OCI-LY1 (cell line): ENCODE results near the gene BABAM2.

Source experiments
- H2AFZ ChIP-seq: fragments of 200-600 bp; sonication (generic), shearing (Covaris generic); 2 replicates; pipeline ENCODE4 v1.6.0; 2014; ENCODE audit warnings: antibody characterized with exemption, mild to moderate bottlenecking, low read length
- H3F3A ChIP-seq: fragments of 200-600 bp; sonication (generic), shearing (Covaris generic); 2 replicates; pipeline ENCODE4 v1.6.0; 2014; ENCODE audit warnings: mild to moderate bottlenecking, antibody characterized with exemption, low read length, moderate library complexity; ENCODE audit not compliant: insufficient read depth
- H3K27ac ChIP-seq: fragments of 200-600 bp; sonication (generic); 2 replicates; pipeline ENCODE4 v1.5.1; 2014; ENCODE audit warnings: low read length, mixed run types, mild to moderate bottlenecking, low read depth; ENCODE audit not compliant: poor library complexity, severe bottlenecking
- H3K27me3 ChIP-seq: fragments of 200-600 bp; sonication (generic); 2 replicates; pipeline ENCODE4 v1.6.0; 2014; ENCODE audit warnings: antibody characterized with exemption, mild to moderate bottlenecking, low read length, moderate library complexity; ENCODE audit not compliant: insufficient read depth
- H3K36me3 ChIP-seq: fragments of 200-600 bp; sonication (generic); 2 replicates; pipeline ENCODE4 v1.6.1; 2014; ENCODE audit warnings: mild to moderate bottlenecking, antibody characterized with exemption, low read length, moderate library complexity, mixed read lengths; ENCODE audit not compliant: insufficient read depth
- H3K4me1 ChIP-seq: fragments of 200-600 bp; sonication (generic); 2 replicates; pipeline ENCODE4 v1.5.1; 2014; ENCODE audit warnings: mild to moderate bottlenecking, low read length, moderate library complexity; ENCODE audit not compliant: insufficient read depth, severe bottlenecking
- H3K4me2 ChIP-seq: fragments of 200-600 bp; sonication (generic), shearing (Covaris generic); 2 replicates; pipeline ENCODE4 v1.6.1; 2014; ENCODE audit warnings: low read length
- H3K4me3 ChIP-seq: fragments of 200-600 bp; sonication (generic); 2 replicates; pipeline ENCODE4 v1.5.1; 2014; ENCODE audit warnings: low read length, low read depth, mild to moderate bottlenecking, mixed read lengths; ENCODE audit not compliant: poor library complexity, severe bottlenecking
- H3K79me2 ChIP-seq: fragments of 200-600 bp; shearing (Covaris generic); 2 replicates; pipeline ENCODE4 v1.6.1; 2016; ENCODE audit warnings: mixed run types, low read length, mixed read lengths; ENCODE audit not compliant: insufficient read depth
- H3K9ac ChIP-seq: fragments of 200-600 bp; sonication (generic), shearing (Covaris generic); 2 replicates; pipeline ENCODE4 v1.6.1; 2014; ENCODE audit warnings: mild to moderate bottlenecking, low read length, mixed read lengths
- H3K9me2 ChIP-seq: fragments of 200-600 bp; sonication (generic), shearing (Covaris generic); 2 replicates; pipeline ENCODE4 v1.6.1; 2014; ENCODE audit warnings: low read depth, mild to moderate bottlenecking, low read length, mixed read lengths
- H3K9me3 ChIP-seq: fragments of 200-600 bp; shearing (Covaris generic); 2 replicates; pipeline ENCODE4 v1.6.1; 2014; ENCODE audit warnings: low read length, mixed read lengths
- H4K20me1 ChIP-seq: fragments of 200-600 bp; sonication (generic), shearing (Covaris generic); 2 replicates; pipeline ENCODE4 v1.6.0; 2016; ENCODE audit warnings: mild to moderate bottlenecking, low read length; ENCODE audit not compliant: insufficient read depth
- CTCF ChIP-seq: fragments of 200-600 bp; sonication (generic), shearing (Covaris generic); IDR thresholded peaks from 2 replicates; pipeline ENCODE4 v1.5.1; 2017; ENCODE audit warnings: mild to moderate bottlenecking, antibody characterized with exemption, low read length, moderate library complexity, mixed read lengths
- EZH2 ChIP-seq: fragments of 200-600 bp; sonication (generic), shearing (Covaris generic); IDR thresholded peaks from 2 replicates; pipeline ENCODE4 v1.8.0; 2017; ENCODE audit warnings: borderline replicate concordance, mixed run types, mild to moderate bottlenecking, antibody characterized with exemption, low read length, moderate library complexity, mixed read lengths

Gene BABAM2

GRCh38 chr2:28300485-28301341 is 410.2 kb downstream of the BABAM2 start:
- H3K27ac ChIP-seq = no peak overlapping the region
- no peaks in the 10 kb centered on the region for H4K20me1 ChIP-seq
- TF ChIP-seq EZH2 (no peak), CTCF (no peak)
- H3K27me3 ChIP-seq = no peaks in the 10 kb centered on the region
- H3F3A ChIP-seq = no peaks in the 10 kb centered on the region
- H3K79me2 ChIP-seq = no peaks in the 10 kb centered on the region
- no peak overlapping the region for H3K4me2 ChIP-seq
- H3K4me1 ChIP-seq = no peaks in the 10 kb centered on the region
- H3K9me3 ChIP-seq = peaks cover 4% of the 10 kb centered on the region; the same call in 1 of the 2 replicates
- no peaks in the 10 kb centered on the region for H3K9me2 ChIP-seq
- no peaks in the 10 kb centered on the region; the same call in 1 of the 2 replicates for H3K36me3 ChIP-seq
- H3K9ac ChIP-seq = no peak overlapping the region
- no peak overlapping the region for H2AFZ ChIP-seq
- no peak overlapping the region for H3K4me3 ChIP-seq

DNA sequence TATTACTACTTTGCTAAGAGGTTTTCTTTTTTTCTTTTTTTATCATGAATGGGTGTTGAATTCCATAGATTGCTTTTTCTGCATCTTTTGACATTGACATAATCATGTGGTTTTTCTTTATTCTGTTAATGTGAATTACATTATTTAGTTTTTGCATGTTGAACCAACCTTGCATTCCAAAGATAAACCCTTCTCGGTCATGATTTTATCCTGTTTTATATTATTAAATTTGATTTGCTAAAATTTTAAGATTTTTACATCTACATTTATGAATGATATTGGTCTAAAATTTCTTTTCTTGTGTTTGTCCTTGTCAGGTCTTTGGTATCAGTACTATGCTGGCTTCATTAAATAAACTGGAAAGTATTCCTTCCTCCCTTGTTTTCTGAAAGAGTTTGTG is 414.7 kb downstream of the BABAM2 start:
- TF ChIP-seq CTCF = no peak
- TF ChIP-seq EZH2 = no peak

GRCh38 chr2:28310107-28310506 is 419.6 kb downstream of the BABAM2 start:
- Histone ChIP-seq H3K79me2 (no peaks in the 10 kb centered on the region), H3K9ac (no peak overlapping the region), H3K9me2 (no peaks in the 10 kb centered on the region), H4K20me1 (no peaks in the 10 kb centered on the region), H3K4me3 (no peak overlapping the region), H3K36me3 (no peaks in the 10 kb centered on the region), H2AFZ (no peak overlapping the region), H3K4me1 (no peaks in the 10 kb centered on the region), H3F3A (no peaks in the 10 kb centered on the region), H3K27me3 (no peaks in the 10 kb centered on the region), H3K4me2 (no peak overlapping the region), H3K27ac (no peak overlapping the region), H3K9me3 (peaks cover 4% of the 10 kb centered on the region; the same call in 1 of the 2 replicates)
- TF ChIP-seq EZH2 (no peak), CTCF (no peak)

More for the DNA sequence above, 414.7 kb downstream of the BABAM2 start:
- Histone ChIP-seq H3K4me2 (no peak overlapping the region), H3K9me3 (peaks cover 4% of the 10 kb centered on the region; the same call in 1 of the 2 replicates), H3K4me1 (no peaks in the 10 kb centered on the region), H3F3A (no peaks in the 10 kb centered on the region), H3K9ac (no peak overlapping the region), H3K36me3 (no peaks in the 10 kb centered on the region), H3K79me2 (no peaks in the 10 kb centered on the region), H4K20me1 (no peaks in the 10 kb centered on the region), H3K27me3 (no peaks in the 10 kb centered on the region), H3K9me2 (no peaks in the 10 kb centered on the region), H3K4me3 (no peak overlapping the region), H2AFZ (no peak overlapping the region), H3K27ac (no peak overlapping the region)
